ENCODE results near the gene NWD2.

The NWD2 gene

GRCh38 chr4:37429906-37430305 is 185.4 kb downstream of the NWD2 start:
- no peak for DNase-seq (ENCODE audit: low read depth, low spot score)
- ChIA-PET CTCF (no interaction called here), POLR2A (no interaction called here)
- no peak overlapping the region for H3K4me3 ChIP-seq (ENCODE audit: low read depth, low read length)
- TF ChIP-seq CTCF (IDR thresholded peaks at IDR 0.05; ENCODE audit: insufficient read depth, low read length, missing control alignments) = no peak

- DNase-seq (ENCODE audit: low read depth, low spot score) = no peak
- TF ChIP-seq CTCF (IDR thresholded peaks at IDR 0.05; ENCODE audit: insufficient read depth, low read length, missing control alignments) = no peak
- CTCF ChIA-PET = interaction anchor here (1.0 kb wide), 1 partner anchor 22 kb away, joined by 3 read pairs; a partner anchor contains a TSS
- H3K4me3 ChIP-seq (ENCODE audit: low read depth, low read length) = no peak overlapping the region
- POLR2A ChIA-PET = no interaction called here
Measured at GRCh38 chr4:37430718-37431416, 186.3 kb downstream of the NWD2 start.

GRCh38 chr4:37431417-37431743 is 186.8 kb downstream of the NWD2 start:
- POLR2A ChIA-PET = no interaction called here
- CTCF ChIA-PET = interaction anchor here (1.0 kb wide), 1 partner anchor 22 kb away, joined by 3 read pairs; a partner anchor contains a TSS
- DNase-seq (ENCODE audit: low read depth, low spot score) = no peak
- no peak for TF ChIP-seq CTCF (IDR thresholded peaks at IDR 0.05; ENCODE audit: insufficient read depth, low read length, missing control alignments)
- no peak overlapping the region for H3K4me3 ChIP-seq (ENCODE audit: low read depth, low read length)

GRCh38 chr4:37434469-37434868 is 189.9 kb downstream of the NWD2 start:
- no peak for DNase-seq (ENCODE audit: low read depth, low spot score)
- no peak overlapping the region for H3K4me3 ChIP-seq (ENCODE audit: low read depth, low read length)
- CTCF ChIA-PET = interaction anchor here (0.6 kb wide), 1 partner anchor 11 kb away, joined by 3 read pairs; no protein-coding TSS in a partner anchor
- POLR2A ChIA-PET = no interaction called here
- no peak for TF ChIP-seq CTCF (IDR thresholded peaks at IDR 0.05; ENCODE audit: insufficient read depth, low read length, missing control alignments)

GRCh38 chr4:37436546-37436945 is 192.0 kb downstream of the NWD2 start:
- POLR2A ChIA-PET = no interaction called here
- DNase-seq (ENCODE audit: low read depth, low spot score) = no peak
- CTCF ChIA-PET = no interaction called here
- H3K4me3 ChIP-seq (ENCODE audit: low read depth, low read length) = no peak overlapping the region
- TF ChIP-seq CTCF (IDR thresholded peaks at IDR 0.05; ENCODE audit: insufficient read depth, low read length, missing control alignments) = no peak

- ChIA-PET CTCF (no interaction called here), POLR2A (no interaction called here)
- DNase-seq (ENCODE audit: low read depth, low spot score) = no peak
- TF ChIP-seq CTCF (IDR thresholded peaks at IDR 0.05; ENCODE audit: insufficient read depth, low read length, missing control alignments) = no peak
- H3K4me3 ChIP-seq (ENCODE audit: low read depth, low read length) = no peak overlapping the region
Measured at GRCh38 chr4:37437163-37437562, 192.6 kb downstream of the NWD2 start.

All from AG04449 (cell line).